GM12891 (cell line): ENCODE results near the gene CAMK2G.
"Not testable (repeated sequence)": the region's sequence is repeated elsewhere in the genome, so short reads cannot be mapped to it uniquely, and the experiment has no call there.

ENCODE experiments used
- POLR2A ChIP-seq: IDR thresholded peaks from 2 replicates; pipeline ENCODE4 v1.6.1; 2011; ENCODE audit warnings: low read depth, low read length, control low read depth
- POLR2AphosphoS5 ChIP-seq: IDR thresholded peaks from 2 replicates; pipeline ENCODE4 v1.6.1; 2011; ENCODE audit warnings: low read depth, low read length, control low read depth

- not testable (repeated sequence) for TF ChIP-seq POLR2A, POLR2AphosphoS5
Observed at GRCh38 chr10:73919481-73919880, 45.1 kb upstream of the CAMK2G start.
